ENCODE measurements around the gene CCDC102B.
A peak's percentile ranks its signal among the peaks of the same experiment; 100 is the strongest.

The CCDC102B gene

DNA sequence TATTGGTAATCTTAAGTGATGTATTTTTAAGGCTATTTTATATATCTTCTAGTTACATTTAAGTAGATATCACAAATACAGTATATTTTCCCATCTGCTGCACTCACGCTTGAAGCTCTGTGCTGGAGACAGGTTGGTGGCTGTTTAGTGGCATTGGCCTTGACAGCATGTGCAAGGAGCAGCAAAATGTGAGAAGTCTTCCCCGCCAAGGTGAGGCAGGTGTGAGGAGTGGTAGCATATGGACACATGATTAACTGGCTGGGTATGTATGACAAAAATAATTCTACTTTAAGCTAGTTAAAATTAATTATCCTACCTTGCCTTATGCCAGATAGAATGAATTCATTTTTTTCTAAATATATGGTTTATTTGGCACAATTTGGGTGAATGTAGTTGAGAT is 117.2 kb downstream of the CCDC102B start:
- DNase-seq: no peak

DNA sequence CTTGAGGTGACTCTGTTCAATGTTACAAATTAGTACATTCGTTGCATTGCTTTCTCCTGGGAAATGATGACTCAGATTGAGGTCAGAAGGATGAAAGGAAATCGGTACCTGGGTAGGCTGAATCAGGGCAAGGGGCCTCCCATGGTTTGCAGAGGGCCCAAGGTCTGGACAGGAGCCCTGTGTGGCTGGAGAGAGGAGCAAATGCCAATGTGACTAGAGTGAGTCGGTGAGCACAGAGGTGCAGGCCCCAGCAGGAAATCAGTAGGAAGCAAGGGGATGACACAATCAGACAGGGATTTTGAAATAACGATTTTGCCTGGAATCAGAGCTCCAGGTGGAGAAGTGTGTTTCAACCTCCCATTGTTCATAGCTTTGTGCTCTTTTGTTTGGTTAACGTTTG is 118.9 kb downstream of the CCDC102B start:
- DNase-seq: no peak

DNA sequence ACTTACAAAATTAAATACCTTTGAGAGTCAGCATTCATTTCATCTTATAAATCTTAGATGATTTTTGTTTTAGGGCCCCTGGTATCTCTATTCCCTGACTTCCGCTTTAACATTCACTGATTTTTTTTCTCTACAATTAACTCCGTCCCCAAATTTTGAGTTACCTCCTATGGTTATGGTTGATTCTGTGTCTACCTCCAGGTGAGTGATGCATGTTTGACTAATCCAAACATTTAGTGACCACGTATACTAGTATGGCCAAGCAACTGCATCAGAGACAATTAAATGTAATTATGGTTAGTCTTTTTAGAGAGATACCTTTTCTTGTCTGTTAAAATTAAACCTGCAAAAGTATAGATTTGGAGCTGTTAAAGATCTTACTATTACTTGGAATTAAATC is 120.3 kb downstream of the CCDC102B start:
- no peak for DNase-seq

DNA sequence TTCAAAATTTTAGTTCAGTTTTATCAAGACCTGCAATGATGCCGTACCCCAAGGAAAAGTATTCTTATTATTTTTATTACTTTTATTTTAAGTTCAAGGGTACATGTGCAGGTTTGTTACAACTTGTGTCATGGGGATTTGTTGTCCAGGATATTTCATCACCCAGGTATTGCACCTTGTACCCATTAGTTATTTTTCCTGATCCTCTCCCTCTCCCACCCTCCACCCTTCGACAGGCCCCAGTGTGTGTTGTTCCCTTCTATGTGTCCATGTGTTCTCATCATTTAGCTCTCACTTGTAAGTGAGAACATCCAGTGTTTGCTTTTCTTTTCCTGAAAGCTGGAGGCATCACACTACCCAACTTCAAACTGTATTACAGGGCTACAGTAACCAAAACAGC is 122.0 kb downstream of the CCDC102B start:
- no peak for DNase-seq

DNA sequence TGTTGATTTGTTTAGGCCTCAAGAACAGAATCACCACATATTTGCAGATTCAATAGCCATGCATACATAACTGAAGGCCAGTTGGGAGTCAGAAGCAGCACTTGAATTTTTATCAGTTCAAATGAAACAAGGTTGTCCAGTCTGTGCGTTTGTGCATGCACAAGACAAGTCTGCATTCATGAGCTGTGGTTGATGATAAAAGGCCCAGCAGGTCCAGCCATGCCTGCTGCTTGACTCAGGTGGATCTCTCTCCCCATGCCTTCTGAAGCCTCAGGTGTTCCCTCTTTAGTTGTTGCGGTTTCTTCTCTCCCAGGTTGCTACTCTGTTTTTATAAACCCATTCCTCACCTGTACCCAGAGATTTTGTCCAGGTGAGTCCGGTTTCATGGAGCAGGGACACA is 124.5 kb downstream of the CCDC102B start:
- DNase-seq: no peak

DNA sequence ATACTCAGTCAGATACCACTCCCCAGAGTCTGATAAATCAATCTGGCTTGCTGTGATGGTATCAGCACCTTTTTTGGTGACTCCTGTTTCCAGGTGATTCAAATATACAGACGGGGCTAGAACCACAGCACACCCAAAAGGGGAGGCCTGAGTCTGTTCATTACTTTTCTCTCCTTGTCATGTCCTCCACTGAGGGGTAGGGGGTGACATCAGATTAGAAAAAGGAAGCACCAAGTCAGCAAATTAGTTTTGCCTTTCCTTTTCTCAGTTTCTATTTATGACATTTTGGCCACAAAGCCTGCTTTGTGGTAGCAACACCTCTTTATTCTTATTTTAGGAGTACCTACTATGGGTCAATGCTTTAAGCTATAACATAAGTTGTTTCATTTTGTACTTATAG is 127.4 kb downstream of the CCDC102B start:
- DNase-seq: peak in 1 of 3 experiments; percentile 46

DNA sequence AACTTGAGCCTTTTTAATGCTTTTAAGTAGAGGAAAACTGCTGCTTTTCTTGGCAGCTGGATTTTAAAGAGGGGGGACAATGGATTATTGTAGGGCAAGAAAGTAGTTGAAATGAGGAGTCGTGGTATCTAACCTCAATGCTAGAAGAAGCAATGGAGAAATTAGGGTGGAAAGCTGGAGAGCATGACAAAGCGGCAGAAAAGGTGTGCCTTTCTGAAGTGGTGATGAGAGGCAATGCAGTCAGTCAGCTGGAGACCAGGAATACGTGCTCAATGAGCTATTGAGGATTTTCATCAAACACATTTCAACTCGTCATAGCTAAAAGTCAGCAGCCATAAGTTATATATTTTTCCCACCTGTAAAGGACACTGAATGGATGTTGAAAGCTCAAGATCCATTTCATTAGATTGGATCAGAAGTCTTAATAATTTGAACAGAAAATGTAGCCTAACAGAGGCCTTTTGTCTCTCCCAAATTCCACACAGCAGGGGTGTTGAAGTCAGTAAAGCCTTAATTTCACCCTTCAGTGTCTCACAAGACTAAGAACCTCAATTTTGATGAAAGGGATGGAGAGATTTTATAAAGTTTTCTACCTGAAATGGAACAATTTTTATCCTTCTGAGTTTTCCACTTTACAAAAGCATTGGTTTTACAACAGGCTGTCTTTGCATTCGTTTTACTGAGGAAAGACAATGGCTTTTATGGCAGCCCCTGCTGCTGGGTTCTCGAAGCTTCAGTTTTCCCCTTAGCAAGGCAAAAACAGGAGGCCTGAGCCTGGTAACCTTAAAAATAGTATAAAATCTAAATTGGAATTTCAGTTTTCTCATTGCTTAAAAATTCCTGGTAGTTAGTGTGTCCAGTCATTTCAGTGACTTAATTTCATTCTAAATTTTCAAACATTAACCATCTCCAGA is 131.1 kb downstream of the CCDC102B start:
- peak in 1 of 3 experiments; percentile 3 for DNase-seq

DNA sequence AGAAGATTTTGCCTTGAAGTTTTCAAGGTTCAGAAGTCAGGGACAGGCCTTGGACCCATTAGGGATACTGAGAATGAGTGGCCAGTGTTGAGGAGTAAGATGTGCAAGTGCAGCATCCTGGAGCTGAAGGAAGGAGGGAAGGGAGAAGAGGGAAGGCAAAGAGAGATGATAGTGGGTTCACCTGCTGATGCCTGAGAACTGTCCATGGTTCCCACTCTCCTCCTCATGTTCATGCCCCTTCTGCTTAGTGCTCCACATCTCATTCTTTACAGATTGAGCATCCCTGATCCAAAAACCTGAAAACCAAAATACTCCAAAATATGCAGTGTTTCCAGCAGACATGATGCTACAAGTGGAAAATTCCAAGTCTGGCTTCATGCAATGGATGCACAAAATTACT is 137.8 kb downstream of the CCDC102B start:
- no peak for DNase-seq

DNA sequence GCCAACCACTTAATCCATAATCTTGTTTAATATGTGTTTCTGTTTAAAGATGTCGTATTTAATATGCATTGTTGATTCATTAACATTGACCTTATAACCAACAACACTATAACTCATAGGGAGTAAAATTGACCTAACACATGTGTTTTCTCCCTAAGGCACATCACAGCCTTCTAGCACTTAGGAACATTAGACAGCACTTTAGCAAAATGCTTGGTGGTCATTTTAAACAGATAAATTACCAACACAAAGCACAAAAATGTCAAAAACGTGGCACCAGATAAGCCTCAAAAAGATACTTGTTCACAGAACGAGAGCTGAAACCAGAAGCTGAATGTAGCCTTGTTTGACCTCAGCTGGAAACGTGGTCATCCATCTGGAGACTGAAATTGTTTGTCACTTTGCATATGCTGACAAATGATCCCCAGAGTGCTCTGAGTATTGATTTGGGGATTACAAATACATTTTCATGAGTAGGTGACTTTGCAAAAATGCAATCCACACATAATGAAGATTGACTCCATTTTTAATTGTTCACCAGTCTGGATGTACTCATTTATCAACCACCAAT is 139.2 kb downstream of the CCDC102B start:
- peak in 1 of 3 experiments; percentile 43 for DNase-seq

DNA sequence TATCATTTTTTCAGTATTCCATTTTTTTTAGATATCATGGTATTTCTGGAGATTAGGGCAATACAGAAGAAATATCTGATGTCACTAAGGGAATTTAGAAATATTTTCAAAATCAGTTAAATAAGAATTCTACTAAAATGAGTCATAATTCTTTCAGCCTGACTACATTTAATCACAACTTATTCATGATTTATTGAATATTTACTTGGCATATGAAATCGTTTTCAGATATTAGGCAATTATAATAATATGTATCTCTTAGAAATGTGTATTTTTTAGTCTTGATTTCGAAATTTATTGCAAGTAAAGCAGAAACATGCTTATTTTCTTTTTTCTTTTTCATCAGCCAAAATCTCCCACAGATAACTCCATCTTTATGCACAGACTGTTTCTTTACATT is 142.2 kb downstream of the CCDC102B start:
- DNase-seq: peak in 1 of 3 experiments; percentile 48

DNA sequence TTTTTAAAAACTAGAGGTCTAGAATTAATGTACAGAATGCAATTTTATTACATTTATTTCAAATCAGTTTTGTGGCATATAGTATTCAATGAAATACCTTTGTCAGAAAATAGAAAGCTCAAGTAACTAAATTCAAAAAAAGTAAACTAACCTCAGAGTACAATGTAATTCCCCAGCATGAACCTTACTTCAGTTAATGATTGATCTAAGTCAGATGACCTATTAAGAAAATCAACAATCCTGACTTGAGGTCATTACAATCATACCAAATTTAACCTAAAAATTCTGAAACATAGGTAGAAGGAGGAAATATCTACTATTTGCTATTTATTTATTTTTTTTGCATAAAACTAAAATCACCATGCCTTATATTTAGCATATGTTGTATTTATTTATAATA is 142.9 kb downstream of the CCDC102B start:
- DNase-seq: no peak

DNA sequence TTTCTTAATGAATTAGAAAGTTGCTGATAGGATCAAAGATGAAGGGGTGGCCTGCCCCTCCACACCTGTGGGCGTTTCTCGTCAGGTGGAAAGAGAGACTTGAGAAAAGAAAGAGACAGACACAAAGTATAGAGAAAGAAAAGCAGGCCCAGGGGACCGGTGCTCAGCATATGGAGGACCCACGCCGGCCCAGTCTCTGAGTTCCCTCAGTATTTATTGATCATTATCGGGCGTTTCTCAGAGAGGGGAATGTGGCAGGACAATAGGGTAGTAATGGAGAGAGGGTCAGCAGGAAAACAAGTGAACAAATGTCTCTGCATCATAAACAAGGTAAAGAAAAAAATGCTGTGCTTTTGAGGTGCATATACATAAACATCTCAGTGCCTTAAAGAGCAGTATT is 144.3 kb downstream of the CCDC102B start:
- no peak for DNase-seq

DNA sequence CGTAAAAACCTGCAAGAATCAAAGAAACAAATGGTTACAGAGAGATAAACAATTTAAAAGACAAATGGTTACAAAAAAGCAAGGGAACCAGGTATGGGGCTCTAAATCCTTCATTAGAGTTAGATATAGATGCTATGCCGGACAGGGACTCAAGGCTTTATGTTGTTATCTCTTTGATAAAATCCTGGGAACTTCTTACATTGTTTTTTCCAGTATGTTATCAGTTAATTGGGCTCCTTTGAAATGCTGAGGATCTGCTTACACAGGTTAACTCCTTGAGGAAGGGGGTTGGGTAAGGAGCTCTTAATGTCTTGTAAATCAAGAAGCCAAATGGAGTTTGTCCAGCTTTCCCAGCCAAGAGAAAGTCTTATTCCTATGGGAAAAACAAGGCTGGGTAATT is 146.0 kb downstream of the CCDC102B start:
- DNase-seq: peak in 1 of 3 experiments; percentile 31

DNA sequence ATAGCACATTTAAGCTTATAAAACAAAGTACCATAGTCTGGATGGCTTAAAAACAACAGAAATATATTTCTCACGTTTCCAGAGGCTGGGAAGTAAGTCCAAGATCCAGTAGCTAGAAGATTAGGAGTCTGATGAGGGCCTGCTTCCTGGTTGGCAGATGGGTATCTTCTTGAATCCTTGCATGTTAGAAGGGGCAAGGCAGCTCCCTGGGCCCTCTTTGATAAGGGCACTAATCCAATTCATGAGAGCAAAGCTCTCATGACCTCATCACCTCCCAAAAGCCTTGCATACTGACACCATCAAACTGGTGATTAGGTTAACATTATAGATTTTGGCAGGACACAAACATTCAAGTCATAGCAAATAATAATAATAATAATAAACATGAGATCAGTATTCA is 146.4 kb downstream of the CCDC102B start:
- no peak for DNase-seq

DNA sequence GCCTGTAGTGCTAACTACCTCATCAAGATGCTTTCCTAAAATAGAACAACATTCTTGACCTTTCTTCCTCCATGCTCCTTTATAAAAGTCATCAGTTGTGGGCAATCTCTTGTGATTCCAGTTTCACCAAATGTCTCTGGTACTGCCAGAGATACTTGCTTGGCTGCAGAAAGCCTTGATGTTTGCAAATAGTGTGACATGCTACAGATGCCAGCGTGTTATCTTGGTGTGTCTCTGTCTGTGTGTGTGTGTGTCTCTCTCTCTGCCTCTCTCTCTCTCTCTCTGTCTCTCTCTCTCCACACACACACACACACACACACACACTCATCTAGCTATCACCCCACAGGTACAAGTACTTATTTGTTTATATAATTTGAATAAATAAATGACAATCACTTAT is 146.9 kb downstream of the CCDC102B start:
- no peak for DNase-seq

DNA sequence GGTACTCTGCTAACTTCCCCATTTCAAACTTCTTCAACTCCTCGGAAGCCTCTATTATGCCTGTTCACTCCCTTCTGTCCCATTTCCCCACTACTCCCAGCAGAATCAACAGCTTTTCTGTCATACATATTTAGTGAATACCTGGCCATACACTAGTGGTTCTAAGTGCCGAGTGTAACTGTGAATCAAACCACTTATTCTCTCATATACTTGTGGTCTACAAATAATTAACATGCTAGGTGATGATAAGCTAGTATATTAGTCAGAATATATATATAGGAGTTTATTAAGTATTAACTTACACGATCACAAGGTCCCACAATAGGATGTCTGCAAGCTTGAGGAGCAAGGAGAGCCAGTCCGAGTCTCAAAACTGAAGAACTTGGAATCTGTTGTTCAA is 150.7 kb downstream of the CCDC102B start:
- no peak for DNase-seq

DNA sequence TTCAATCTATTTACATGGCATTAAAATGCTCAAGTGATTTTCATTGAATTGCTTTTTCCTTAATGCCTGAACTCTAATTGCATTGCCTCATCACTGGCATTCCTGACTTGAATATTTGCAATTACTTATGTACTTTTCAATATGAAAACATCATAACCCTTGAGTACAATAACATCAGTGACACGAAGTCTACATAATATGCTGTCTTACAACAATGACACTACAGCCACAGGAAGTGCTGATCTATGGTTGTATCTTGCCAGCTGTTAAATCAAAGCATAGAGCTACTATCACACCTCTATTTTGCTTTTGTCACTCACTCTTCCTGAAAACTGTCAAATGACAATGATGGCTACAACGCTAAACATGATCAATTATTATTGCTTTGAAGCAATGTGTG is 156.9 kb downstream of the CCDC102B start:
- DNase-seq: peak in 1 of 3 experiments; percentile 54

DNA sequence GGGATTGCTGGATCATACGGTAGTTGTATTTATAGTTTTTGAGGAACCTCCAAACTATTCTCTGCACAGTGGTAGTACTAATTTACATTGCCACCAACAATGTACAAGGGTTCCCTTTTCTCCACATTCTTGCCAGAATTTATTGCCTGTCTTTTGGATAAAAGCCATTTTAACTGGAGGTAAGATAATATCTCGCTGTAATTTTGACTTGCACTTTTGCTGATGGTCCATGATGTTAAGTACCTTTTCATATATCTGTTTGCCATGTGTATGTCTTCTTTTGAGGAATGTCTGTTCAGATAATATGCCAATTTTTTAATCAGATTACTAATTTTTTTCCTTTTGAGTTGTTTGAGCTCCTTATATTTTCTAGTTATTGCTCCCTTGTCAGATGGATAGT is 158.8 kb downstream of the CCDC102B start:
- no peak for DNase-seq

DNA sequence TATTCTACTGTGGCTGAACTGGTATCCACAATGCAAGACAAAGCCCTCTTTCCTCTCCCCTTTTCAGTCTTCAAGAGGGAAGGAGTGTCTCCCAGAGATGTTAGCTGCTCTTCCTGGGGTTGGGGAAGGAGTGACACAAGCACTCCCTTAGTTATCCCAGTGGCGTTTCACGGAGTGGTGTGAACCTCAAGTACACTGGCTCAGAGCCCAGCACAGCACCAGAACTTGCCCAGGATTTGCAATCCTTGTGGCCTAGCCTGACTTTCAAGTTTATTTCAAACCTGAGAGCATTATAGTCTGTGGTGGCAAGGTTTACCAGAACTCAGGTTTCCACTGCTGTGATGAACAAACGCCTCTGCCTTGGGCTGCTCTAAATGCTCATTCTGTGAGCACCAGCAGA is 162.5 kb downstream of the CCDC102B start:
- DNase-seq: no peak

DNA sequence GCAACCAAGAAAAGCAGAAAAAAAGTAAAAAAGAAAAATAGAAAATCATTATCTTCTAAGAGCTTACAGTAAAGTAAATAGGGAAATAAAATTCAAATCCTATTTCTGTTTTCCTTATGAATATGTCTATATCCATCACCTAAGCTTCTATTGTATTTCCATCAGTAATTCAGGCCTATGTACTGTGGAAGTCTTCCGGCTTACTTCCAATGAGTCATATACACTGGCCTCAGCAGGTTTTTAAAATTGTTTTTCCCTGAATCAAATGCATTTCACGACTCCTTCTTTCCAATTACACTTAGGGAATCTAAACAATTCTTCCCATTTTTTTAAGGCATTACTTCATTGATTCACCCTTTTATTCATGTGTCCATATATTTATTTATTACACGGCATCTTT is 164.7 kb downstream of the CCDC102B start:
- DNase-seq: no peak

DNA sequence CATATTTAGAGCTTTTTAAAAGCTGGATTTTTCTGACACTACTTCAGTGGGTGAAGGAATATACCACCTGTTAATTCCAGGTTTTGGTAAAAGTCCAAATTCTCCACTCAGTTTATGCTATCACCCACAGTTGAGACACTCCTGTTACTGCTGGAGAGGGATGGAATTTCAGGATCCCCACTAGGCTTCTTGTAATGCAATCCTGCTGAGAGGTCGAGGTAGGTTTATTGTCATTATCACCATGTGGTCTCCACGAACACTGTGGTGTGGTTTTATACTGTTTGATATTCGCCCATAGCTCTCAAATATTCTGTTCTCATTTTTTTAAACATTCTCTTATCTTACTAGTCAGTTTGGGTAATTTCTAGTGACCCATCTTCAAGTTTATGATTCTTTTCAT is 167.9 kb downstream of the CCDC102B start:
- DNase-seq: no peak

DNA sequence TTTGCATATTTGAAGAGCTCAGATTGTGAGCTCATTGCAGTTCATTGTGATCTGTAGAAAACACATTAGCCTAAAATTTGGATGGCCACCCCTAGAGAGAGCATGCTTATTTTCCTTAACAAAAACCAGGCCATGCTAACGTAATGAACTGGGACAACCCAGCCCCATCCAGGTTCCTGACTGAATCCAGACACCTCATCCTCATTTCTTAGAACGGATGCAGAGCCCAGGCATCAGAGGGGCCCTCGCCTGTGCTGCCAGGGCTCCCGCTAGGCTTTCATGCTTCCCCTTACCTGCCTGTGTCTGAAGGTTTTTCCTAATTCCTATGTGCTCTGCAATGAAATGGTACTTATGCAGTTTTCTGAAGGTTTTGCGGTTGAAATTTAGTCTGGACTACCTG is 171.1 kb downstream of the CCDC102B start:
- no peak for DNase-seq

DNA sequence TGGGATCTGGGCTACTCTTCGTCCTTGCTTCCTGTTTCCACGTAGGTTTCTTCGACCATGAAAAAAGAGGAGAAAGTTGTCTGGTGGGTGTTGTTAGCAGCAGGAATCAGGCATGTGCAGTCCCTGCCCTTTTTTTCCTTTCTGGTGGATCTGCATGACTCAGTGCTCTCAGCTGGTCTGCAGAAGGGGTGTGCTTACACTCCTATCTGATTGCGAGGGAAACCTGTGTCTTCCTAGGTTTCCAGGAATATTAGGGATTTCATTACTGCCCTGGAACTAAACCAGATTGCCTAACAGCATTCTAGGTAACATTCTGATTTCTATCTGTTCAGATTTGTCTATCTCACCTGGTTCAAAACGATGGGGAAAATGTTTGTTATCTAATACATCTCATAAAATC is 174.3 kb downstream of the CCDC102B start:
- no peak for DNase-seq

DNA sequence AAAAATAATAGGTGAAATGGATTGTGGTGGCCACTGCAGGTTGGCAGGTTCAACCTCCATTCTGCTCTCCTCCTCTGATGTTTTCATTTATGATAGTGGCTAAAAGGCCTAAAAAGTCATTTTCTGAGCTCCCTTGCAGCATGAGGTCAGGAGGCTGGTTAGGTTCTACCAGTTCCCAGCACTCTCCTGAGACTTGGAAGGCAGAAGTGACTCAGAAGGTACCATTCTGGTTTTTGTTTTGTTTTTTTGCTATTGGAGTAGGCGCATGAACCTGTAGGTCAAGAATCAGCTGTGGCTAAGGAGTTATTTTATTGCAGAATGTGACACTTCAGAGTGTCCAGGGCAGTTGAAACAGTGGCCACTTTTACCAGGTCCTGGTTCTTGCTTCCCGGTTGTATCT is 181.9 kb downstream of the CCDC102B start:
- DNase-seq: no peak

DNA sequence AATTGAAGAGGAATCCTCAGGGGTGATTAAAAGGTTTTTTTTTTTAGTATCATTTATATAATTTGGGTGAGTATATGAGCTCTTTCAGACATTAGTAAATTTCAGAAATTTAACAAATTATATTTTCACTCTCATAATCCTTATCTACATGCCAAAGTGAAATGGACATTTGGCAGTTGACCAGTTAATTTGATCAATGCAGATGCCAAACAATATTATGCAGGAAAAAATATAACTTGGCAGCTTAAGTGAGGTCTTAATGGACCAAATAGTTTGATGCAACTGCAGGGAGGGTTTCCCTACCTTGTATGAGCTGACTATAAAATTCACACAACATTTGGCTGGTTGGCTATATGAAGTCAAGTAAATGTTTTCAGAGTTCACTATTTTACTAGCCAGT is 185.2 kb downstream of the CCDC102B start:
- DNase-seq: no peak
